Neuronal stem cell (in vitro differentiated cells): Measurements from ENCODE around the gene PID1.

Source experiments
- DNase-seq: peaks from one replicate; pipeline ENCODE4 v3.0.0-alpha.2; 2013; ENCODE audit warnings: low spot score
- H2AFZ ChIP-seq: one replicate; pipeline ENCODE4 v1.6.1; 2013; ENCODE audit warnings: mild to moderate bottlenecking, low read length, inconsistent platforms
- H2AK5ac ChIP-seq: 2 replicates; pipeline ENCODE4 v1.6.1; 2013; ENCODE audit warnings: low read depth, mild to moderate bottlenecking, inconsistent platforms, low read length, moderate library complexity, mixed read lengths
- H2BK120ac ChIP-seq: 2 replicates; pipeline ENCODE4 v1.6.1; 2013; ENCODE audit warnings: low read depth, mild to moderate bottlenecking, inconsistent platforms, low read length, moderate library complexity, mixed read lengths
- H2BK12ac ChIP-seq: one replicate; pipeline ENCODE4 v1.6.1; 2013; ENCODE audit warnings: low read length, inconsistent platforms
- H2BK15ac ChIP-seq: 2 replicates; pipeline ENCODE4 v1.6.1; 2013; ENCODE audit warnings: mild to moderate bottlenecking, low read length, inconsistent platforms, mixed read lengths
- H2BK5ac ChIP-seq: one replicate; pipeline ENCODE4 v1.6.1; 2013; ENCODE audit warnings: inconsistent platforms, mild to moderate bottlenecking, low read length, moderate library complexity
- H3K14ac ChIP-seq: one replicate; pipeline ENCODE4 v1.6.1; 2013; ENCODE audit warnings: low read length, inconsistent platforms
- H3K18ac ChIP-seq: 2 replicates; pipeline ENCODE4 v1.6.1; 2013; ENCODE audit warnings: low read length, inconsistent platforms
- H3K23ac ChIP-seq: 2 replicates; pipeline ENCODE4 v1.6.1; 2013; ENCODE audit warnings: low read depth, mild to moderate bottlenecking, mixed read lengths, low read length, inconsistent platforms; ENCODE audit not compliant: poor library complexity
- H3K27ac ChIP-seq: replicated peaks from 3 replicates; pipeline ENCODE4 v1.5.1; 2013; ENCODE audit warnings: low read length, inconsistent platforms
- H3K27me3 ChIP-seq, 3 experiments: 2 replicates each; pipeline ENCODE4 v1.6.1; 2013; ENCODE audit warnings: low read length in 3 of 3, mild to moderate bottlenecking in 2 of 3, inconsistent platforms in 1 of 3, low read depth in 1 of 3, mixed read lengths in 1 of 3, moderate library complexity in 1 of 3; ENCODE audit not compliant: control insufficient read depth in 3 of 3, insufficient read depth in 3 of 3
- H3K36me3 ChIP-seq, 2 donors: replicated peaks in 1 of 2; 2 replicates each; pipeline ENCODE4 v1.6.1; 2013; ENCODE audit warnings: low read length in 2 of 2; ENCODE audit not compliant: control insufficient read depth in 2 of 2, insufficient read depth in 2 of 2
- H3K4ac ChIP-seq: 2 replicates; pipeline ENCODE4 v1.6.1; 2013; ENCODE audit warnings: inconsistent platforms, mild to moderate bottlenecking, low read length, moderate library complexity
- H3K4me1 ChIP-seq, 2 donors: 1 replicate in 1 of 2; 2 replicates in 1 of 2; pipeline ENCODE4 v1.6.1; 2013; ENCODE audit warnings: low read length in 2 of 2, low read depth in 1 of 2; ENCODE audit not compliant: control insufficient read depth in 2 of 2, insufficient read depth in 1 of 2
- H3K4me2 ChIP-seq: one replicate; pipeline ENCODE4 v1.6.1; 2013; ENCODE audit warnings: mild to moderate bottlenecking, low read length, inconsistent platforms; ENCODE audit not compliant: insufficient read depth, poor library complexity, severe bottlenecking
- H3K4me3 ChIP-seq, 2 donors: 2 replicates each; pipeline ENCODE4 v1.5.1; 2013; ENCODE audit warnings: low read length in 2 of 2, mild to moderate bottlenecking in 2 of 2, inconsistent platforms in 1 of 2, moderate library complexity in 1 of 2
- H3K79me1 ChIP-seq: one replicate; pipeline ENCODE4 v1.6.1; 2013; ENCODE audit warnings: low read depth, mild to moderate bottlenecking, inconsistent platforms, low read length, moderate library complexity
- H3K9ac ChIP-seq: one replicate; pipeline ENCODE4 v1.6.1; 2013; ENCODE audit warnings: mild to moderate bottlenecking, low read depth, low read length, inconsistent platforms; ENCODE audit not compliant: poor library complexity
- H3K9me3 ChIP-seq, 2 donors: replicated peaks in 1 of 2; 2 replicates each; pipeline versions ENCODE3 to v1.6.1; 2013; ENCODE audit warnings: low read length in 2 of 2, mild to moderate bottlenecking in 2 of 2, inconsistent platforms in 1 of 2, low read depth in 1 of 2, mixed read lengths in 1 of 2, moderate library complexity in 1 of 2; ENCODE audit not compliant: control insufficient read depth in 2 of 2, insufficient read depth in 1 of 2
- H4K8ac ChIP-seq: one replicate; pipeline ENCODE4 v1.6.1; 2013; ENCODE audit warnings: low read depth, mild to moderate bottlenecking, inconsistent platforms, low read length, moderate library complexity
- H4K91ac ChIP-seq: one replicate; pipeline ENCODE4 v1.6.1; 2013; ENCODE audit warnings: low read length, low read depth, mild to moderate bottlenecking, inconsistent platforms; ENCODE audit not compliant: poor library complexity
- WGBS, 2 donors: extraction: QIAGEN DNeasy Blood & Tissue Kit; methylation state at CpG; one replicate each; pipeline ENCODE4 v1.1.7; 2013; ENCODE audit warnings: missing lambda C conversion rate in 2 of 2, mixed read lengths in 1 of 2; ENCODE audit not compliant: insufficient read length in 2 of 2, insufficient replicate concordance in 1 of 2; ENCODE audit errors: extremely low coverage in 2 of 2; 5-methylcytosine and 5-hydroxymethylcytosine counted together

The PID1 gene

DNA sequence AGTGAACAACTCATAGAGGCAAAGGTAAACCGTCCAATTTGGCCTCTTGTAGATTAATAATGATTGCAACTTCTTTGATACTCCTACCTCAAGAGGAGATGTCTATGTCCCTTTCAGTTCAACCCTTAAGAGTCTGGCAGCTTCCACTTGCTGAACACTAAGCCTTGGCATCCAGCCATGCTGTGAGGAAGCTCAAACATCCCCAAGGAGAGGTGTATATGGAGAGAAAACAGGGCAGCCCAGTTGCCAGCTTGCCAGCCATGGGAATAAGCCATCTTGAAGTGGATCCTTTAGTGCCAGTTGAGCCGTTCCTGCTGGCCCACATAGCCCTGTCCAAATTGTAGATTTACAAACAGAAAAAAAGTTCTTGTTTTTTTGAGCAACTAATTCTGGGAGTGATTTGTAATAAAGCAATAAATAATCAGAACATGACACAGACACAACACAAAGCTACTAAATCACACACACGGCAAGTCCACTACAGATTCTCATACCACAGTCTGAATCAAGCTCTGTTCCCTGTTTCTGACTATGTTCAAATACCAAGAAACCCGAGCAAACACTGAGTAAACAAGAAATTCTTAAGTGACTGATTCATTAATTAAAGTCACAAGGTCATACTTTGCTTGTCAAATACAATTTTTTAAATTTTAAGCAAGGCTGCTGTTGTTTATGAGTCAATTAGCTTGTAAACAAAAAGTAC is 96.1 kb downstream of the PID1 start:
- H3K27me3 ChIP-seq, result no peaks in the 10 kb centered on the region
- no peak overlapping the region for H3K18ac ChIP-seq
- H3K27ac ChIP-seq, result no peak overlapping the region
- peaks cover 0 to 3% of the 10 kb centered on the region in 2 donors for H3K9me3 ChIP-seq
- no peaks in the 10 kb centered on the region for H3K36me3 ChIP-seq
- no peak overlapping the region for H3K9ac ChIP-seq
- H2AK5ac ChIP-seq, result no peak overlapping the region
- H2BK12ac ChIP-seq, result no peak overlapping the region
- no peak overlapping the region for H3K4me3 ChIP-seq
- DNase-seq, result no peak
- no peak overlapping the region for H3K4ac ChIP-seq
- H3K23ac ChIP-seq, result no peak overlapping the region
- no peak overlapping the region for H2BK15ac ChIP-seq
- no peaks in the 10 kb centered on the region for H3K4me1 ChIP-seq
- H4K91ac ChIP-seq, result no peak overlapping the region
- H4K8ac ChIP-seq, result no peak overlapping the region
- no peak overlapping the region for H2AFZ ChIP-seq
- no CpG with 5 or more reads among the region's 4 CpGs for WGBS, 2 donors
- H3K14ac ChIP-seq, result no peak overlapping the region
- H2BK5ac ChIP-seq, result no peak overlapping the region
- no peak overlapping the region for H2BK120ac ChIP-seq
- H3K79me1 ChIP-seq, result no peaks in the 10 kb centered on the region
- H3K4me2 ChIP-seq, result no peak overlapping the region

GRCh38 chr2:229173825-229174359 is 97.2 kb downstream of the PID1 start:
- H3K27ac ChIP-seq, result no peak overlapping the region
- WGBS, 2 donors, result no CpG with 5 or more reads among the region's 3 CpGs

GRCh38 chr2:229170916-229171315 is 100.2 kb downstream of the PID1 start:
- no peaks in the 10 kb centered on the region for H3K4me1 ChIP-seq
- H3K9ac ChIP-seq, result no peak overlapping the region
- no peak overlapping the region for H2AFZ ChIP-seq
- no peaks in the 10 kb centered on the region for H3K36me3 ChIP-seq
- H3K14ac ChIP-seq, result no peak overlapping the region
- peaks cover 0 to 3% of the 10 kb centered on the region in 2 donors for H3K9me3 ChIP-seq
- no peak overlapping the region for H4K91ac ChIP-seq
- no peak overlapping the region for H3K27ac ChIP-seq
- H3K27me3 ChIP-seq, result no peaks in the 10 kb centered on the region
- H2BK12ac ChIP-seq, result no peak overlapping the region
- no CpG with 5 or more reads among the region's 3 CpGs for WGBS, 2 donors
- H3K4me2 ChIP-seq, result no peak overlapping the region
- no peak overlapping the region for H3K18ac ChIP-seq
- no peak overlapping the region for H3K23ac ChIP-seq
- H2BK5ac ChIP-seq, result no peak overlapping the region
- no peak overlapping the region for H3K4ac ChIP-seq
- H3K79me1 ChIP-seq, result no peaks in the 10 kb centered on the region
- H2BK120ac ChIP-seq, result no peak overlapping the region
- no peak overlapping the region for H4K8ac ChIP-seq
- no peak for DNase-seq
- H2AK5ac ChIP-seq, result no peak overlapping the region
- H3K4me3 ChIP-seq, result no peak overlapping the region
- H2BK15ac ChIP-seq, result no peak overlapping the region

More at GRCh38 chr2:229173825-229174359, 97.2 kb downstream of the PID1 start:
- Histone ChIP-seq H2BK15ac (no peak overlapping the region), H3K4me1 (no peaks in the 10 kb centered on the region), H3K9me3 (peaks cover 0 to 3% of the 10 kb centered on the region in 2 donors), H3K4me3 (no peak overlapping the region), H3K79me1 (no peaks in the 10 kb centered on the region), H3K18ac (no peak overlapping the region), H4K91ac (no peak overlapping the region), H3K36me3 (no peaks in the 10 kb centered on the region), H2BK120ac (no peak overlapping the region), H2BK5ac (no peak overlapping the region), H2AK5ac (no peak overlapping the region), H3K14ac (no peak overlapping the region), H3K27me3 (no peaks in the 10 kb centered on the region), H4K8ac (no peak overlapping the region), H3K23ac (no peak overlapping the region), H3K9ac (no peak overlapping the region), H2BK12ac (no peak overlapping the region), H3K4ac (no peak overlapping the region), H2AFZ (no peak overlapping the region), H3K4me2 (no peak overlapping the region)
- DNase-seq, result no peak

DNA sequence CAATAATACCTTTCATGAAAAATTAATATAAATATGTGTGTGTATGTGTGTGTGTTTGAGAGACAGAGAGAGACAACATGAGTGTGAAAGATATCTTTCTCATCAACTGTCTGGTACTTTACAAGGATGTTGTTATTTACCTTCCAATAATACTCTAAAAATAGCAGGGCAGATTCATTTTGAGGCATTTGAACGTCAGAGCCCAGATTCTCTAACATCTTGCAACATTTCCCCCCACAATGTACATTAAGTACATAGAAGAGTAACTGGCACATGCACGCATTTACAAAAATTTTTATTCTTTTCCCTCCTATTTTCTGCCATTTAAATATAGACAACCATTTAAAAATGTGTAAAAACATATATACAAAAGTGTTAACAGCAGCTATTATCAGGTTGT is 100.9 kb downstream of the PID1 start:
- no CpG with 5 or more reads among the region's 2 CpGs for WGBS, 2 donors
- H2BK15ac ChIP-seq, result no peak overlapping the region
- DNase-seq, result no peak
- H2BK5ac ChIP-seq, result no peak overlapping the region
- H3K23ac ChIP-seq, result no peak overlapping the region
- H3K18ac ChIP-seq, result no peak overlapping the region
- peaks cover 0 to 3% of the 10 kb centered on the region in 2 donors for H3K9me3 ChIP-seq
- H2BK120ac ChIP-seq, result no peak overlapping the region
- no peaks in the 10 kb centered on the region for H3K36me3 ChIP-seq
- H4K8ac ChIP-seq, result no peak overlapping the region
- no peak overlapping the region for H2AFZ ChIP-seq
- H4K91ac ChIP-seq, result no peak overlapping the region
- no peak overlapping the region for H3K4me3 ChIP-seq
- H3K4ac ChIP-seq, result no peak overlapping the region
- H3K14ac ChIP-seq, result no peak overlapping the region
- H3K4me1 ChIP-seq, result no peaks in the 10 kb centered on the region
- H3K27ac ChIP-seq, result no peak overlapping the region
- H2BK12ac ChIP-seq, result no peak overlapping the region
- no peak overlapping the region for H3K4me2 ChIP-seq
- no peaks in the 10 kb centered on the region for H3K27me3 ChIP-seq
- no peaks in the 10 kb centered on the region for H3K79me1 ChIP-seq
- no peak overlapping the region for H3K9ac ChIP-seq
- H2AK5ac ChIP-seq, result no peak overlapping the region
